Germinal center (tissue), 1 donor: ENCODE measurements around the gene TFCP2L1.
"Not testable (repeated sequence)": the region's sequence is repeated elsewhere in the genome, so short reads cannot be mapped to it uniquely, and the experiment has no call there.

ENCODE experiments used
- DNase-seq: peaks from one replicate; pipeline ENCODE4 v3.0.0; 2012; ENCODE audit warnings: mixed read lengths, low spot score

TFCP2L1 gene

DNA sequence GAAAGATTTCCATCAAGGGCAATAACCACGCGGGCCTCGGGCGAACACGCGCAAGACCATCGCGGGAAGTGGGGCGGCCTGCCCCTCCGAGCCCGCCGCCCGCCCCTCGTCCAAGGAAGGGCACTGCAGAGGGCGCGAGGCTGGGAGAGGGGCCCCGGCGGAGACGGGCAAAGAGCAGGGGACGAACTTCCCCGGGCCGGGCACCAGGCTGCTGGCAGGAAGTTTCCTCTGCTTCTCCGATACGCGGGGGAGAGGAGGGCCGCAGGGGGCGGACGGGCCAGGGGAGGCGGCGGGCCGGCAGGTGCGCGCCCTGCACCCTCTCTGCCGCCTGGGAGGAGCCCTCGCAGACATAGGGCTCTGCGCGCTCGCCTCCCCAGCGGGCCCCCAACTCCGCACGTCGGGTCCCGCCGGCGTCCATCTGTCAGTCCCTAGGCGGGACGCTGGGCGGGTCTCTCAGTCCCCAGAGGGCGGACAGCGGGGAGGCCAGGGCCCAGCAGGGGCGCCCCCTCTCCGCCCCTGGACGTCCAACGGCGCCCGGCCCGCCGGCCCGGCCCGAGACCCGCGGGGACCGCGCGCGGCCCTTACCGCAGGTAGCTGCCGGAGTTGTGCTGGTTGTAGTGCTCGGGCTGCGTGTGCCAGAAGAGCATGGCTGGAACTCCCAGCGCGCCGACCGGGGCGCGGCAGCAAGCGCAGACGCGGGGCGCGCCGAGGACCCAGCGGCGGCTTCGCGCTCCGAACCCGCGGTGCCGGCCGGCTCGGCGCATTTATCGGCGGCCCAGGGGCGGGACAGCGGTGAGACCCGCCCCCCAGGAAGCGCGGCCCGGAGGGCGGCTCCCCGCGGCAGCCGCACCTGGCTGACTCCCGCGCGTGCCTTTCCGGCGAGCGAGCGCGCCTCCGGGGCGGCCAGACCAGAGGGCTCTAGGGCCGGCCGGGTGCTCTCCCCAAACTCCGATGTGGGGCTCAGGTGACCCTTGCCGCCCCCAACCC lies at the start of gene TFCP2L1:
TSS of gene TFCP2L1 (minus strand) at position 740 of the 987 bp plus-strand sequence. CDS start at position 647, 93 bp downstream.
- DNase-seq: peak; percentile 78

DNA sequence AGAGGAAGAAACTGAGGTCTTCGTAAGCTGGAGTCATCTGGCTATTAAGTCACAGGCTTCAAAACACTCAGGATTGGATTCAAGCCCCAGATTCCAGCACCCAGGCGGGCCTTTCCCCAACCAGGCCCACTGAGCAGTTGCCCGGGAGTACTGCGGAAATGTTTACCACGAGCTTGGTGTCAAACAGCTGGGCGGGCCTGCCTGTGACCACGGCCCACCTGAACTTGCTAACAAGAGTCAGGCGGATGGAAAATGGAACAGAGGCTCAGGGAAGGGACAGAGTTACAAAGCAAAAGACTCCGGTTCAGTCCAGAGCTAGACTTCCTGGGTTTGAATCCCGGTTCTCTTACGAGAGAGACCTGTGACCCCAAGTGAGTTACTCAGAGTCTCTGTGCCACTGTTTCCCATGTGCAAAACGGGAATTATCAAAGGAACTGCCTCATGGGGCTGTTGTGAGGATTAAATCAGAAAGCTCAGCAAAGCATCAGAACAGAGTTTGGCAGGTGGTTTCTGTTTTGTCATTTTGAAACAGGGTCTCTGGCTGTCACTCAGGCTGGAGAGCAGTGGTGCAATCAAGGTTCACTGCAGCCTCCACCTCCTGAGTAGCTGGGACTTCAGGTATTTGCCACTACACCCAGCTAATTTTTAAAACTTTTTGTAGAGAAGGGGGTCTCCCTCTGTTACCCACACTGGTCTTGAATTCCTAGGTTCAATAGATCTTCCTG lies 49.0 kb upstream of the TFCP2L1 start:
- no peak for DNase-seq

DNA sequence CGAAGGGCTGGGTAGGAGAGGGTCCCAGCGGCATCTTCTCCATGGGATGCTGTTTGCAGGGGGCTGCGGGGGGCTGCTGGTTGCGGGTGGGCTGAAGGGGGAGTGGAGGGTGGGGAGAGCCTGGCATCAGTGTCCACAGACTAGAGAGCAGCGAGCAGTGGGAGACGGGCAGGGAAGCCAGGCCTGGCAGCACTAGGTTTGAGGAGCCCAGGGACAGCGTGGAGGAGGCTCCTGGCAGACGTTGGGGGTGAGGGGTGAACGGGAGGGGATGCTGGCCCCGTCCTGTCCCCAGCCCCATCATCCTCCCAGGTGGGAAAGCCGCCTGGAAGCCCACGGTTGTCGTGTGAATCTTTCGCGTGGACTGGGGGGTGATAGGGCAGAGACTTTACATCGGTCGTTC lies 48.2 kb upstream of the TFCP2L1 start:
- DNase-seq: no peak

DNA sequence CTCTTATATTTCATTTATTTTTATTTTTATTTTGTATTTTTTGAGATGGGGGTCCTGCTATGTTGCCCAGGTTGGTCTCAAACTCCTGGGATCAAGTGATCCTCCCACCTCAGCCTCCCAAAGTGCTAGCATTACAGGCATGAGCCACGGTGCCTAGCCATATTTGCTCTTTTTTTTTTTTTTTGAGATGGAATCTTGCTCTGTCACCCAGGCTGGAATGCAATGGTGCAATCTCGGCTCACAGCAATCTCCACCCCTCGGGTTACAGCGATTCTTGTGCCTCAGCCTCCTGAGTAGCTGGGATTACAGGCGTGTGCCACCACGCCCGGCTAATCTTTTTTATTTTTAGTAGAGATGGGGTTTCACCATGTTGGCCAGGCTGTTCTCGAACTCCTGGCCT lies 46.3 kb upstream of the TFCP2L1 start:
- DNase-seq: not testable (repeated sequence)

GRCh38 chr2:121330921-121331320 lies 45.9 kb upstream of the TFCP2L1 start:
- DNase-seq: no peak

DNA sequence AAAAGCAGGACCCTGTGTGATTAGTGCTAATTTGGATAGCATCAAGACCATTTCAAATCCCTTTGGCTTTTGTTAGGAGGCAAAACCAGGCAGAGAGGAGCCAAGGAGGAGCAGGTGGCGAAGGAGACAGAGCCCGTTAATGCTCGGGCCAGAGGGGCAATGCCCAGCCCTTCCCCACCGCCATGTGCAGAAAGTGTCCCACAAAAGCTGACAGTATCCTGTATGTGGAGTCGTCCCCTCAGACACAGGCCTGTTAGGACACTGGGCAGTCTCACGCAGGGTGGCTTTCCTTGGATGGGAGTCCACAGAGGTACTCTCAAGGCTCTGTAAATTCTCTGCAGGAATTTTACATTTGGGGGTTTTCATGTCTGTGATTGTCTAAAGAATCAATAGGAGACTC lies 44.8 kb upstream of the TFCP2L1 start:
- no peak for DNase-seq

GRCh38 chr2:121326628-121327027 lies 41.6 kb upstream of the TFCP2L1 start:
- DNase-seq: no peak

GRCh38 chr2:121324601-121325000 lies 39.6 kb upstream of the TFCP2L1 start:
- no peak for DNase-seq

DNA sequence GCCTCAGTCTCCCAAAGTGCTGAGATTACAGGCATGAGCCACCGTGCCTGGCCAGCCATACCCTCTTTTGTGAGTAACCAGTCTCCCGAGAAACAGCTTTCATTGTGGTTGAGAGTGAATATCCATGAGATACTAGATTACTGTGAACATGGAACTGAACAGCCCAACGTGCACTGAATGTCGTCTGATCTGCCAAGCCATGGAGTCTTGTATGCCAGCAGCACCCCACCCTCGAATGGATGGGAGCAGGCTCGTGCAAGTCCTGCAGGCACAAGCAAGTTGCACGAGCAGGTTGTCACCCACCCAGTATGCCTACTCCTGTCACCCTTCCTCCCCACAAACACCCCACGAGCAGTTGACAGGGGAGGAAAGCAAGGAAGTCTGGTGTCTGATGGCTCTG lies 36.5 kb upstream of the TFCP2L1 start:
- no peak for DNase-seq

DNA sequence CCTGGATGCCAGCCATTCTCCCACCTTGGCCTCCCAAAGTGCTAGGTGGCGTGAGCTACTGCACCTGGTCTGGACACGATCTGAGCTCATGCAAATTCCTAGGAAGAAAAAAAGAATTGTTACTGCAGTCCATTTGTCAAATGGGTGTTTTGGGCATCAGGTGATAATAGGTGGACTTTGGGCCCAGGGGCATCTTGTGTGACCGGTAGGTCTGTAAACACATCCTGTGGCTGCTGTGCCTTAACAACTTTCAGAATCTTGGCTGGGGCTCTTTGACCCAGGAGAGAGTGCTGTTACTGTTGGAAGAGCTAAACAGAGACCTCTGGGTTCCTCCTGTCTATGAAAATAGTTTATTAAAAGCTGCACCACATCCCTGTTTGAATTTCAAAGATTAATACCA lies 34.9 kb upstream of the TFCP2L1 start:
- DNase-seq: no peak

DNA sequence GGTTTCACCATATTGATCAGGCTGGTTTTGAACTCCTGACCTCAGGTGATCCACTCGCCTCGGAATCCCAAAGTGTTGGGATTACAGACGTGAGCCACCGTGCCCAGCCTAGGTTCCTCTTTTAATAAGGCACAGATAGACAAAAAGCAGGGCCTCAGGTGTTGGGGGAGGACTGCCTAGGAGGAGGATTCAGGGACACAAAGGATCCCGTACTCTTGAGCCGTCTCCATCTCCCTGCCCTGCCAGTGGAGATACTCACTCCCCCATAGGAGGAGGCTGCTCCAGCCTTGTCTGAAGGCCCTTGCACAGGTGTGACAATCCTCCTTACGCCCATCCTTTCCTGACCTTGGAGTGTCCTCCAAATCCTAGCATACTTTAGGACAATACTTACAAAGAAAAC lies 32.0 kb upstream of the TFCP2L1 start:
- DNase-seq: no peak

- DNase-seq: not testable (repeated sequence)
These were observed 28.7 kb upstream of the TFCP2L1 start for GRCh38 chr2:121313701-121314100.

- no peak for DNase-seq
These were observed 24.8 kb upstream of the TFCP2L1 start for GRCh38 chr2:121309801-121310200.

- DNase-seq: no peak
These were observed 24.3 kb upstream of the TFCP2L1 start for GRCh38 chr2:121309323-121309722.

DNA sequence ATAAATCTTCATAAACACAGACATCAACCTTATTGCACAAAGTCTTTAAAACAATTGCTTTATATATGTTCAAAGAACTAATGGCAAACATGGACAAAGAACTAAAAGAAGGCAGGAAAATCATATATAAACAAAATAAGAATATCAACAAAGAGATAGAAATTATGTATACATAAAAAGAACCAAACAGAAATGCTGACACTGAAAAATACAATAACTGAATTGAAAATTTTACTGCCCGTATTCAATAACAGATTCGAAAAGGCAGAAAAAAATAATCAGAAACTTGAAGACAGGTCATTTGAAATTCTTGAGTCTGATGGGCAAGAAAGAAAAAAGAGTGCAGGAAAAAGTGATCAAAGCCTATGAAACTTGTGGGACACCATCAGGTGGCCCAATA lies 22.0 kb upstream of the TFCP2L1 start:
- no peak for DNase-seq

DNA sequence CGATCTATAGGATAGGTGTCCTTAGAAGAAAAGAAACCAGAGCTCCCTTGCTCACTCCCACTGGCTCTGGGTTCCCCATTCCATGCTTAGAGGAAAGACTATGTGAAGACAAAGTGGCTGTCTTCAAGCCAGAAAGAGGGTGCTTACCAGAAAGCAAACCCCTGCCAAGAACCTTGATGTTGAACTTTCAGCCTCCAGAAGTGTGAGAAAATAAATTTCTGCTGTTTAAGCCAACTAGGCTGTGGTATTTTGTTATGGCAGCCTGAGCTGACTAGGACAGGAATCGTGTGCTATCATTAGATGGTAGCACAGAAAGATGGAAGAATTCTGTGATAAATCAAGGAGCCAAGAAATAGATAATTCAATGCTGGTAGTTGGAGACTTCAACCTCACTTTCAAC lies 19.9 kb upstream of the TFCP2L1 start:
- no peak for DNase-seq

DNA sequence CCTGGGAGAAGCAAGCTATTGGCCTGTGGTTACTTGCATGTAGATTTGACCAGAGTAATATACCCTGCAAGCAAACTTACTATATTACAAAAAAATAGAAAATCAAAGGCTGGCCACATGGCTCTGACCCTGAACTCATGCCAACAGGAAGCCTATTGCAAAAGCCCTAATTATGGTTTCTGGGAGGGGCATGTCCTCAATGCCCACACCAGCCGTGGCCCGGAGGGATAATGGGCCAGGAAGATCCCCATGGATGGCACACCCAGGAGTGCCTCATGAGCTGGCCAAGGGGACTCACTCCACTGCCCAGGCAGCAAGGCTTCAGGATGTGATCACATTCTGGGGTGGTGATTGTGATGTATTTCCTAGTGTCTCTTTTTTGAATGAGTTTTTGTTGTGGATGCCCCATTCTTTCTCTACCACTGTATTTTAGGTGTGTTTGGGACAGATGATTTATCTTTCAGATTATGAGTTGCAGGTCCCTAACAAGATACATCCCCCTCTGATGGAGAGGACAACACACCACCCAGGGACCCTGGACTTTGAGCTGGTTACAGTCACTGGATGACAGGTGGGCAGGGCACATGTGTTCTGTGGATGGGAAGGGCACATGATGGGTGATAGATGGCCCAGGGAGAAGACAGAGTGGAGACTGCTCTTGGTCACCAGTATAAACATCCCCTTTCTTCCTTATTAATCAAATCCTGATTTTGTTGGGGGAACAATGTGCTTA lies 18.7 kb upstream of the TFCP2L1 start:
- no peak for DNase-seq

DNA sequence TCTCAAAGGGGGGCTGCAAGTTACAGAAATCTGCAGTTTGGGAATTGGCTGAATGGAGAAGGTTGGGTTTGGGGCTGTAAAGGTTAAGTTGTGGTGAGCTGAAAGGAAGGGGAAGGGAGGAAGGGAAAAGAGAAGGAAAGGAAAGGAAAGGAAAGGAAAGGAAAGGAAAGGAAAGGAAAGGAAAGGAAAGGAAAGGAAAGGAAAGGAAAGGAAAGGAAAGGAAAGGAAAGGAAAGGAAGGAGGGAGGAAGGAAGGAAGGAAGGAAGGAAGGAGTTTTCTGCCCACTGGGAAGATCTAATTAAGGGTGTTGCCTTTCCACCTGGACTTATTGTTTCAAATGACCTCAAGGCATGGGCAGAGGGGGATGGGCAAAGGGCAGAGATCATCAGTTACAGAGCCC lies 16.2 kb upstream of the TFCP2L1 start:
- not testable (repeated sequence) for DNase-seq

DNA sequence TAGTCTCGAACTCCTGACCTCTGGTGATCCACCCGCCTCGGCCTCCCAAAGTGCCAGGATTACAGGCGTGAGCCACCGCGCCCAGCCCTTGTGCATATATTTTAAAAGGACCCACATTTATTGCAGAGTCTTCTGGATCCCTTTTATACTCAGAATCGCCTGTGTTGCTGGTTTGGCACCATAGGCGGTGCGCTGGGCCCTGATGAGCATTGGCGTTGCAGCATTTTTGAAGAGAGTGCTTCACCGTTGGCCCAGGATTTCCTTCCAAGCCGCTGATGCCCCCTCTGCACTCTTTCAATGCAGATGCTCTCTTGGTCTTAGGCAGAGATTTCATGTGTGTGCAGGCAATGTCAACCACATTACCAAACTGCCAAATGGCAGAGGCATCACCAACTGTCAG lies 13.5 kb upstream of the TFCP2L1 start:
- no peak for DNase-seq

GRCh38 chr2:121297866-121298265 lies 12.9 kb upstream of the TFCP2L1 start:
- DNase-seq: not testable (repeated sequence)

DNA sequence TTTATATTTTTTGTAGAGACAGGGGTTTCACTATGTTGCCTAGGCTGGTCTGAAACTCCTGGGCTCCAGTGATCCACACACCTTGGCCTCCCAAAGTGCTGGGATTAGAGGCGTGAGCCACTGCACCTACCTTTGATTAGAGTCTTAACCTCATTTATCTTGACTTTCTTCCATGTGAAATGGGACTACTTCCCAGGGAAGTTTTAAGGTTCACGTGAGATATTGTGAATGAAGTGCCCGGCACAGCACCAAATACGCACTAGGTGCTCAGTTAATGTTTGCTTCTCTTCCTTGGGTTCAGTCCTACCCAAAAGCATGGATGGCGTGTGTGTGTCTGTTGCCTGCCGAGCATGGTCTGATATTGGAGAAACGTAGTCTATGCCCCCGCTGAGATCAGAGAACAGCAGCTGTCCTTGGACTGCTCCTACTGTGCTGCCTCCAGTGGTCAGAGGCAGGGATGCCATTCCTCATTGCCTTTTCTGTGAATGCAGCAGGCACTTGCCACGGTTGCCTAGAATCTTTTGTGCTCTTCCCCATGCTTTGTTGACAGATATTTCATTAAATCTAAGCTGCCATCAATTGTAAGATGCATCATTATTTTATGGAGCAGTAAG lies 12.3 kb upstream of the TFCP2L1 start:
- no peak for DNase-seq
